ENCODE results near the gene TMEM45B. TPM values are rescaled to one million over a fixed set of nuclear protein-coding genes. Genes with fewer than 3 reads are reported as not detected.
"Not testable (repeated sequence)": the region's sequence is repeated elsewhere in the genome, so short reads cannot be mapped to it uniquely, and the experiment has no call there.

Gene TMEM45B
- total RNA-seq, 1 donor from 2014 or later, result 10.1 TPM

GRCh38 chr11:129770993-129771392, 44.7 kb upstream of the TMEM45B start:
- Histone ChIP-seq H3K4me1 (no peaks in the 10 kb centered on the region), H3K36me3 (no peaks in the 10 kb centered on the region), H3K27ac (no peak overlapping the region), H3K9me3 (no peaks in the 10 kb centered on the region), H3K27me3 (no peaks in the 10 kb centered on the region), H3K4me3 (no peak overlapping the region)
- intact Hi-C loops (cut with DNase I), result no loop called here
- no peak for DNase-seq (ENCODE audit: extremely low spot score in 2 of 2)
- no peak for TF ChIP-seq POLR2A (IDR thresholded peaks at IDR 0.05)
- TF ChIP-seq CTCF (IDR thresholded peaks at IDR 0.05), result no peak
- TF ChIP-seq POLR2AphosphoS5 (IDR thresholded peaks at IDR 0.05; ENCODE audit: insufficient read depth in 1 of 2, low read depth in 1 of 2), result no peak

DNA sequence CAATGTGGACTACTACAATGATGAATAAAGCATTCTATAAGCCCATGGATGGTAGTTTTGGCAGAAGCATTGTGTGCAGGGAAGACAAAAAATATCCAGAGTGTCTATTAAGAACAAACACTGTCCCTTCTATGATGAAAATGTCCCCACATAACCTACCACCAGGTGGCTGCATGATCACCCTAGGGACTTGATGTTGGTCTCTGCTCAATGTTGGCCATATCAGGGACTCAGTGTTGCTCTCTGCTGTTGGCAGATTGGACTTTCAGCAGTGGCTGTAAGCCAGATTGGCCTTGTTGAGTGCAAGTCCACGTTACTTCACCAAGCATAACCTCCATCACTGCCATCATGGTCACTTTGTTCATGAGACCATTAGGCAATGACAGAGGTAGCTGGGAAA, 44.2 kb upstream of the TMEM45B start:
- H3K9me3 ChIP-seq; DNase-seq (ENCODE audit: extremely low spot score in 2 of 2); H3K27ac ChIP-seq; H3K4me3 ChIP-seq; intact Hi-C loops (cut with DNase I); H3K36me3 ChIP-seq; H3K4me1 ChIP-seq; H3K27me3 ChIP-seq: not testable (repeated sequence)

DNA sequence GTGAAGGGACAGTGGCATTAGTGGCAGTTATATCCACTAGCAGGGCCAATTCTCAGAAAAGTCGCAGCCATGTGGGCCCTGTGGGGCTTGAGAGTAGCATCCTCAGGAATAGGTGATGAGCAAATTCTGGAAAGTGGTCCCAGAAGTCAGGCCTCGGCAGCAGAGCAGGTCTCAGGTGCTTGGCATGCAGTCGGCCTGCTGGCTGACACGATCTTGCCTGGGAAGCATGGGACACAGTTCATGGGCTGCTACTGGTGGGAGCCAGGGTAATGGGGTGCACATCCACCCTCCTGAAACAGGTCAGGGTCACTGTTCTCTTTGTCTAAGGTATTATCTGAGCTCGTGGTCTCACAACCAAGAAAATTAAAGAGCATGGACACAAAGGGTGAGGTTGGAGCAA, 36.8 kb upstream of the TMEM45B start:
- Histone ChIP-seq H3K9me3 (no peaks in the 10 kb centered on the region), H3K4me3 (no peak overlapping the region), H3K27ac (no peak overlapping the region), H3K4me1 (no peaks in the 10 kb centered on the region), H3K36me3 (no peaks in the 10 kb centered on the region), H3K27me3 (no peaks in the 10 kb centered on the region)
- DNase-seq (ENCODE audit: extremely low spot score in 2 of 2), result no peak
- no peak for TF ChIP-seq POLR2A (IDR thresholded peaks at IDR 0.05)
- no peak for TF ChIP-seq CTCF (IDR thresholded peaks at IDR 0.05)
- no peak for TF ChIP-seq POLR2AphosphoS5 (IDR thresholded peaks at IDR 0.05; ENCODE audit: insufficient read depth in 1 of 2, low read depth in 1 of 2)
- intact Hi-C loops (cut with DNase I), result no loop called here

GRCh38 chr11:129779342-129779741, 36.3 kb upstream of the TMEM45B start:
- TF ChIP-seq POLR2AphosphoS5 (IDR thresholded peaks at IDR 0.05; ENCODE audit: insufficient read depth in 1 of 2, low read depth in 1 of 2), result no peak
- no peak for TF ChIP-seq POLR2A (IDR thresholded peaks at IDR 0.05)
- TF ChIP-seq CTCF (IDR thresholded peaks at IDR 0.05), result no peak
- no peak overlapping the region for H3K27ac ChIP-seq
- intact Hi-C loops (cut with DNase I), result no loop called here
- H3K4me3 ChIP-seq, result no peak overlapping the region
- H3K27me3 ChIP-seq, result no peaks in the 10 kb centered on the region
- no peaks in the 10 kb centered on the region for H3K36me3 ChIP-seq
- H3K4me1 ChIP-seq, result no peaks in the 10 kb centered on the region
- no peak for DNase-seq (ENCODE audit: extremely low spot score in 2 of 2)
- H3K9me3 ChIP-seq, result no peaks in the 10 kb centered on the region

GRCh38 chr11:129785383-129786111, 30.1 kb upstream of the TMEM45B start:
- no peak for TF ChIP-seq POLR2AphosphoS5 (IDR thresholded peaks at IDR 0.05; ENCODE audit: insufficient read depth in 1 of 2, low read depth in 1 of 2)
- no peak for TF ChIP-seq POLR2A (IDR thresholded peaks at IDR 0.05)
- no peak for TF ChIP-seq CTCF (IDR thresholded peaks at IDR 0.05)

GRCh38 chr11:129786112-129786416, 29.6 kb upstream of the TMEM45B start:
- H3K27ac ChIP-seq; H3K9me3 ChIP-seq; H3K4me1 ChIP-seq; H3K4me3 ChIP-seq; intact Hi-C loops (cut with DNase I); H3K36me3 ChIP-seq; DNase-seq (ENCODE audit: extremely low spot score in 2 of 2); H3K27me3 ChIP-seq: not testable (repeated sequence)

More at GRCh38 chr11:129785383-129786111, 30.1 kb upstream of the TMEM45B start:
- no peak overlapping the region for H3K27ac ChIP-seq
- H3K27me3 ChIP-seq, result no peaks in the 10 kb centered on the region
- no peaks in the 10 kb centered on the region for H3K9me3 ChIP-seq
- DNase-seq (ENCODE audit: extremely low spot score in 2 of 2), result no peak
- H3K36me3 ChIP-seq, result no peaks in the 10 kb centered on the region
- H3K4me3 ChIP-seq, result no peak overlapping the region
- H3K4me1 ChIP-seq, result no peaks in the 10 kb centered on the region
- intact Hi-C loops (cut with DNase I), result no loop called here
